SJCRH30 (cell line): ENCODE data around the gene SENP1. TPM values are rescaled to one million over a fixed set of nuclear protein-coding genes. Genes with fewer than 3 reads are reported as not detected.

ENCODE experiments used
- DNase-seq, 2 experiments: peaks; one replicate each; pipeline ENCODE4 v3.0.0-alpha.2; 2015 to 2020
- H3K27ac ChIP-seq: fragments of 250-450 bp; sonication (Bioruptor Pico); 2 replicates; pipeline ENCODE4 v1.5.1; 2020; ENCODE audit warnings: mild to moderate bottlenecking, moderate library complexity
- H3K27me3 ChIP-seq: fragments of 250-450 bp; sonication (Bioruptor Pico); 2 replicates; pipeline ENCODE4 v1.5.1; 2020; ENCODE audit warnings: mild to moderate bottlenecking, moderate library complexity
- H3K36me3 ChIP-seq: fragments of 250-450 bp; sonication (Bioruptor Pico); 2 replicates; pipeline ENCODE4 v1.5.1; 2020; ENCODE audit warnings: mild to moderate bottlenecking, moderate library complexity
- H3K4me1 ChIP-seq: fragments of 250-450 bp; sonication (Bioruptor Pico); 2 replicates; pipeline ENCODE4 v1.5.1; 2020; ENCODE audit warnings: mild to moderate bottlenecking, moderate library complexity
- H3K4me3 ChIP-seq: fragments of 250-450 bp; sonication (Bioruptor Pico); 2 replicates; pipeline ENCODE4 v1.5.1; 2020; ENCODE audit warnings: mild to moderate bottlenecking, moderate library complexity
- H3K9me3 ChIP-seq: fragments of 250-450 bp; sonication (Bioruptor Pico); replicated peaks from 2 replicates; pipeline ENCODE4 v1.5.1; 2020; ENCODE audit warnings: mild to moderate bottlenecking, moderate library complexity
- total RNA-seq: library from RNA; depleted of rRNA; stranded (reverse); fragments of >200 nt; shearing (Covaris generic); gene quantifications from 2 replicates; pipeline ENCODE4 v1.2.3, GENCODE V29; 2014; rRNA removed

The SENP1 gene
- total RNA-seq, 1 experiment from 2014 or later: 53.6 TPM

DNA sequence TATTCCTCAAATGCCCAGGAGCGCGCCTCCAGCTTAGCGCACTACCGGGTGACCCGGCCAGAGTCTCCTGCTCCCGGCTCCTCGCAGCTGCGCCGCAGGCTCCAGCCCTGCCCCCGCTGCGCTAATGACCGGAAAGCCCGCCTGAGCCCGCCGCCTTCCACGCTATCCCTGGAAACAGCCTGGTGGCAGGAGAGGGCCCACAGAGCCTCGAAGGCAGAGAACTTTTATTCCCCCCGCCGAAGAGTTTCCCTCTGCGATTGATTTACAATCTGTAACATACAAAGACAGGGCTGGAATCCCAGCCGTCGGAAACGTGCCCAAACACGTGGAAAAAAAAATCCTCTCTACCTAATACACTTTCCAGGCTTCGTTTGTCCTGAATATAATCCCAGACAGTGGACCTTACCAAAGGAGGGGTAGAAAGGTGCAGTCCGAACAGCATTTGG lies 103.1 kb downstream of the SENP1 start:
- Histone ChIP-seq H3K36me3 (no peaks in the 10 kb centered on the region), H3K4me3 (peak overlapping the region; percentile 61), H3K27me3 (no peaks in the 10 kb centered on the region), H3K4me1 (no peaks in the 10 kb centered on the region), H3K9me3 (no peaks in the 10 kb centered on the region), H3K27ac (peak overlapping the region; percentile 34)
- peak; percentile 81 to 82 for DNase-seq

DNA sequence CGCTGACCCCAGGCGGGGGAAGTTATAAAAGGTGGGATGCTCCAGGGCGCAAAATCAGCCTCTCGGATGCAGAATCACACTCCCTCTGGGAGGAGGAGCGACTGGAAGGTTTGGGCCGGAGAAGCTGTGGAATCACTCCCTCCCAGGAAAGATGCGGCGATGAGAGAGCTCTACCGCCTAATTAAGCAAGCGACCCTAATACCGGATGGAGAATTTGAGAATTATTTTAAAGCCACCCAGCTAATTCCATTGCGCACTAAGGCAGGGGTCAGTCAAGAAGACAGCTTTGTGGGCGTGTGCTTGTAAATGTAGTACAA lies 103.5 kb downstream of the SENP1 start:
- Histone ChIP-seq H3K4me3 (peak overlapping the region; percentile 61), H3K4me1 (no peaks in the 10 kb centered on the region), H3K27ac (peak overlapping the region; percentile 34), H3K36me3 (no peaks in the 10 kb centered on the region), H3K9me3 (no peaks in the 10 kb centered on the region), H3K27me3 (no peaks in the 10 kb centered on the region)
- DNase-seq: peak in 1 of 2 experiments; percentile 58

DNA sequence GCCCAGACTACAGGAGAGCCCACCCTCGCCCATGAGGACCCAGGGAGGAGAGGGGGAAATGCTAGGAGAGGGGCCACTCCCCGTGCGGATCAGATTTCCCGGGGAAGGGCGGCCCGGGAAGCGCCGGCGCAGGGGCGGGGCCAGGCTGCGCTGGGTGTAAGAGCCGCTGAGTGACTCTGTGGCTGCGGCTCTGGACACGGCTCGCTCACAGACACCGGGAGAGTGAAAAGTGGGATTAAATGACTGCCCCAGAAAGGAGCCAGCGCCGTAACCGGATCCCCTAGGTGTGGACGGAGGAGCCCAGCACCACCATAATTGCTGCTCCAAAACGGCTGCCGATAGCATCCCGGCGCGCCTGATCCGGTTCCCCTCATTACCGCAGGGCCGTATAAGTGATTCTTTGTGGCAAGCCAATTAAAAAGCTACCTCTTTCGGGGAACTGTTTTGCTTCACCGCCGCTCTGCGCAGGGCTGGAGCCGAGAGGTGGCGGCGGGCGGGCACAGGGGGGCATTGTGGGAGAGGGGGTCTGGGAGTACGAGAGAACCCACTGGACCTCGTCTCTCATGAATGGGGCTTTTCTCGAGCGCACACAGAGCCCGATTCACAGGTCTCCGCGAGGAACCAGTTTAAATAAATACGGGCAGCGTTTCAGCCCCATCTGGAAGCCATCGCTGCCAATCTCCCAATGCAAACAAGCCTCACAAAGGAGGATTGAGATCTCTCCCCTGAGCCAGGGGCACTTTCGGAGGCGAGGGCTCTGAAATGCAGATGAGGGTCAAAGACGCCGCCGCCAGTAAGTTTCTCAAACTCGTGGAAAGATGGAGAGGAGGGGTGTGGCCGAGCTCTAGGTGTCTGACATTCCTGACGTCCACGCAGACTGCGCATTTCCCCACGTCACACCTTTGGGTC lies 104.1 kb downstream of the SENP1 start:
- Histone ChIP-seq H3K9me3 (no peaks in the 10 kb centered on the region), H3K36me3 (no peaks in the 10 kb centered on the region), H3K27me3 (no peaks in the 10 kb centered on the region), H3K4me1 (no peaks in the 10 kb centered on the region), H3K27ac (peak overlapping the region; percentile 34), H3K4me3 (peak overlapping the region; percentile 61)
- DNase-seq: peak; percentile 78 to 87

DNA sequence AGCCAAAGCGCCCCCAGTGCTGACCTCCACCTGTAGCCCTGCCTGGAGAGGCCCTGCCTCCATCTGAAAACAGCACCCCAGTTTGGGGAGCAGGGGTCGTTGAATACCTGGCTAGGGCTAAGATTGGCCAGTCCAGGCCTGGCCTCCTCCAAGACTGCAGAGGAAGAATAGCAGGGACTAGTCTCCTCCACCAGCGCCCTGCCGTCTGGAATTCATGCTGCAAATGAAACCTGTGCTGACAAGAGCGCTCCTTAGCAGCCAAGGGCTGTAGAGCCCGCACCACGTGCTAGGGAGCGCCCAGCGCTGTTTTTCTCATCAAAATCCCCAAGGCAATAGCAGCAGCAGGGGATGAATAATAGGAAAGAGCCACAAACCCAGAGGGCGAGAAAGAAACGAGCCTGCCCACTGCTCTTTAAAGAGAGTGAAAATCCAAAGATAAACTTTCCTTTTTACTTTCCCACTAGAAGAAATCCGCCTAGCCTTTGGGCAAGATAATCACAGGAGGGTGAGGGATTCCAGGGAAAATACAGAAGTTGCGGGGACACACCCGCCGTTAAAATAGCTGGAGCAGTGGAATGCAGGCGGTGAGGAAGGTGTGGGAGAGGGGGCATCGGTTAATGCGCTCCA lies 104.9 kb downstream of the SENP1 start:
- H3K36me3 ChIP-seq: peaks cover 5% of the 10 kb centered on the region; the same call in 1 of the 2 replicates
- no peaks in the 10 kb centered on the region for H3K27me3 ChIP-seq
- peak; percentile 52 to 62 for DNase-seq
- H3K4me1 ChIP-seq: no peaks in the 10 kb centered on the region
- peak overlapping the region; percentile 61 for H3K4me3 ChIP-seq
- no peaks in the 10 kb centered on the region for H3K9me3 ChIP-seq
- peak overlapping the region; percentile 34; the same call in 1 of the 2 replicates for H3K27ac ChIP-seq

DNA sequence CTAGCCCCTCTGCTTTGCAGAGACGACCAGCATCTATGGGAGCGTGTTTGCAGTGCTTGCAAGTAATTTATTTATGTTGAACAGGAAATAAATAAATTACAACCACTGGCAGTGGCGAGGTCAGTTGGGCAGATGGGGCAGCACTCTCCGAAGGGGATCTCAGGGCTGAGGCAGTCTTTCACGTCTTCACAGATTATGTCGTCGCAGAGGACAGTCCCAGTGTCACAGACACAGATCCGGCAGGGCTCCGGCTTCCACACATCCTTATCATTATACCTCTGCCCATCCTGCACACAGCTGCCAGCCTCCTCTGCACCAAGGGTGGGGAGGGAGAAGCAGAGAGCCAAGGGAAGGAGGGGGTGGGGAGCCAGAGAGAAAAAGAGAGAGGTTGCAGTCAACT lies 106.1 kb downstream of the SENP1 start:
- Histone ChIP-seq H3K27ac (no peak overlapping the region), H3K27me3 (no peaks in the 10 kb centered on the region)
- no peak for DNase-seq

DNA sequence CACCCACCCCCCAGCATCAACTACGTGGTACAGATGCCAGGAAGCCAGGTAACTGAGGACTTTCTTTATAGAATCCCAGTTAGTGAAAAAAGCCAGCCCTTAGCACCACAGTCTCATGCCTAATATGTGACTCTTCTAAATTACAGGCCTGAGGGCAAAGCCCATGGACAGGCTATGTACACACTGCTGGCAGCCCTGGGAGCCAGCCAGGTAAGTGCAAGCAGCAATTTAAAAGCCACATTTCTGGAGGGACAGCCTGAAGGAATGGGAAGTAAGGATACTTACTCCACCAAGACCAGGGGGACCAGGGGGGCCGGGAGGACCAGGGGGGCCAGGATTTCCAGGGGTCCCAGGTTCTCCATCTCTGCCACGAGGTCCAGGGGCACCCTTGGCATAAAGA lies 108.6 kb downstream of the SENP1 start:
- no peaks in the 10 kb centered on the region for H3K4me1 ChIP-seq
- peaks cover 29% of the 10 kb centered on the region for H3K36me3 ChIP-seq
- no peaks in the 10 kb centered on the region for H3K27me3 ChIP-seq
- DNase-seq: no peak
- no peaks in the 10 kb centered on the region for H3K9me3 ChIP-seq
- H3K4me3 ChIP-seq: no peak overlapping the region
- H3K27ac ChIP-seq: no peak overlapping the region

More for the DNA sequence above, 106.1 kb downstream of the SENP1 start:
- Histone ChIP-seq H3K4me1 (no peaks in the 10 kb centered on the region), H3K4me3 (no peak overlapping the region), H3K9me3 (no peaks in the 10 kb centered on the region), H3K36me3 (peaks cover 17% of the 10 kb centered on the region)

DNA sequence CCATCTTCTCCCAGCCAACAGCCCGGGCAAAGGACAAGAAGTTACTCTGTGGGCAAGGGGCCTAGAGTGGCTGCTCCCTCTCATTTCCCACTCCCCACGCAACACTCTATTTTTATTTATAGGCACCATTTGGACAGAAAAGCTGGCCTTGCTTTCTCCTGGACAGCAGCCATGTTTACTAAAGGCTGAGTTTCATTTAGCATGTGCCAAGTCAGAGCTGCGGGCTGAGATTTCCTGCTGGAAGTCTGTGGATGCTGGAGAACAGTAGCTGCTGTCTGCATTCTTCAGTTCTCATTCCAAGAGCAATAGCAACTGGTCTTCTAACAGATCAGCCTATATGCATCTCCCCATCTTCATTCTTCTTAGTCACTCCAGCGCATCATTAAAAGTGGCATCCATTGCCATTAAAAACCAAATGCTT lies 109.9 kb downstream of the SENP1 start:
- Histone ChIP-seq H3K27ac (no peak overlapping the region), H3K36me3 (peaks cover 29% of the 10 kb centered on the region), H3K9me3 (no peaks in the 10 kb centered on the region), H3K27me3 (no peaks in the 10 kb centered on the region), H3K4me3 (no peak overlapping the region), H3K4me1 (no peaks in the 10 kb centered on the region)
- no peak for DNase-seq

DNA sequence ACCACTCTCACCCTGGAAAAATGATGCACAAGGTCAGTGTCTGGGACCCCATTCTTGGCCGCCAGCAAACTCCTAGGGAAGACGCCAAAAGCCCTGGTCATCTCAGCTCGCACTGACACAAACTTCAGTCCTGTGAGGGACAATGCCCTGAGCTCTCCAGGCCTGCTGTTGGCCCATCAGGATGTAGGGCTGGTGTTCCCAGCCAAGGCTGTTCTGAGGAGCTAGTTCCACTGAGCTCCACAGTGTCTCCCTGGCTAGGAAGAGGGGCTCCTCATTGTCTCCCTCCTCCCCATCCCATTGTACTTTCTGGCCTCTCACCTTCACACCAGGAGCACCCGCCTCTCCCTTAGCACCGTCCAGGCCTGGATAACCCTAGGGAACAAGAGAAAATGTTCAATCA lies 112.4 kb downstream of the SENP1 start:
- DNase-seq: no peak
- Histone ChIP-seq H3K27me3 (no peaks in the 10 kb centered on the region), H3K36me3 (peaks cover 34% of the 10 kb centered on the region), H3K4me3 (no peak overlapping the region), H3K27ac (no peak overlapping the region), H3K9me3 (no peaks in the 10 kb centered on the region), H3K4me1 (peaks cover 14% of the 10 kb centered on the region)

Other genes starting within 250 kb of the SENP1 start
- 0.10 TPM in 1 of 2 replicates, not detected in the other for gene VDR, start 201.1 kb downstream of the SENP1 start, total RNA-seq
- gene TMEM106C, start 142.5 kb downstream of the SENP1 start, total RNA-seq: 126 and 145 TPM in 2 replicates
- gene COL2A1, start 101.6 kb downstream of the SENP1 start, total RNA-seq: 200 and 211 TPM in 2 replicates
- 64.4 and 69.3 TPM in 2 replicates for gene PFKM, start 13.3 kb upstream of the SENP1 start, total RNA-seq
- 29.1 and 31.2 TPM in 2 replicates for gene ASB8, start 51.4 kb upstream of the SENP1 start, total RNA-seq
- 5.1 and 5.6 TPM in 2 replicates for gene CCDC184, start 77.6 kb upstream of the SENP1 start, total RNA-seq
- not detected in 2 replicates for gene OR10AD1, start 97.2 kb upstream of the SENP1 start, total RNA-seq
- gene ZNF641, start 244.8 kb upstream of the SENP1 start, total RNA-seq: 11.2 and 15.5 TPM in 2 replicates